H9 (cell line): ENCODE measurements around the gene METRNL. TPM values are rescaled to one million over a fixed set of nuclear protein-coding genes. Genes with fewer than 3 reads are reported as not detected.

Source experiments
- DNase-seq: peaks from one replicate; pipeline ENCODE4 v3.0.0-alpha.2; 2017
- H2AFZ ChIP-seq: one replicate; pipeline ENCODE4 v1.6.1; 2013; ENCODE audit warnings: mild to moderate bottlenecking, low read length, control low read depth, moderate library complexity
- H2AK5ac ChIP-seq: 2 replicates; pipeline ENCODE4 v1.6.1; 2013; ENCODE audit warnings: low read length, control low read depth, mixed read lengths; ENCODE audit not compliant: insufficient read length
- H2BK120ac ChIP-seq: one replicate; pipeline ENCODE4 v1.6.1; 2013; ENCODE audit warnings: low read depth, mild to moderate bottlenecking, low read length, control low read depth, inconsistent platforms; ENCODE audit not compliant: poor library complexity, severe bottlenecking
- H2BK12ac ChIP-seq: 2 replicates; pipeline ENCODE4 v1.6.1; 2013; ENCODE audit warnings: low read length, control low read depth, mixed read lengths, low read depth; ENCODE audit not compliant: insufficient read length
- H2BK15ac ChIP-seq: 2 replicates; pipeline ENCODE4 v1.6.1; 2013; ENCODE audit warnings: low read depth, low read length, control low read depth
- H2BK20ac ChIP-seq: one replicate; pipeline ENCODE4 v1.6.1; 2013; ENCODE audit warnings: low read depth, mild to moderate bottlenecking, low read length, control low read depth, inconsistent platforms; ENCODE audit not compliant: poor library complexity, severe bottlenecking
- H2BK5ac ChIP-seq: 2 replicates; pipeline ENCODE4 v1.6.1; 2013; ENCODE audit warnings: low read length, control low read depth, mixed read lengths; ENCODE audit not compliant: insufficient read length
- H3K14ac ChIP-seq: 2 replicates; pipeline ENCODE4 v1.6.1; 2013; ENCODE audit warnings: low read length, control low read depth; ENCODE audit not compliant: insufficient read depth
- H3K18ac ChIP-seq: 2 replicates; pipeline ENCODE4 v1.6.1; 2013; ENCODE audit warnings: low read depth, mild to moderate bottlenecking, mixed read lengths, low read length, control low read depth; ENCODE audit not compliant: insufficient read length
- H3K23ac ChIP-seq: 2 replicates; pipeline ENCODE4 v1.6.1; 2013; ENCODE audit warnings: low read length, control low read depth, mixed read lengths, low read depth; ENCODE audit not compliant: insufficient read length
- H3K23me2 ChIP-seq: 2 replicates; pipeline ENCODE4 v1.6.1; 2013; ENCODE audit warnings: low read depth, mild to moderate bottlenecking, mixed read lengths, low read length, control low read depth; ENCODE audit not compliant: insufficient read length, poor library complexity, severe bottlenecking
- H3K27ac ChIP-seq: 2 replicates; pipeline ENCODE4 v1.5.1; 2013; ENCODE audit warnings: low read length, control low read depth, mixed read lengths, low read depth; ENCODE audit not compliant: insufficient read length
- H3K27me3 ChIP-seq: 2 replicates; pipeline ENCODE4 v1.6.1; 2013; ENCODE audit warnings: low read length, control low read depth, inconsistent platforms; ENCODE audit not compliant: insufficient read depth
- H3K4ac ChIP-seq: 2 replicates; pipeline ENCODE4 v1.6.1; 2013; ENCODE audit warnings: low read depth, mild to moderate bottlenecking, control low read depth, inconsistent platforms, low read length, moderate library complexity
- H3K4me1 ChIP-seq: 2 replicates; pipeline ENCODE4 v1.6.1; 2013; ENCODE audit warnings: low read length, control low read depth, inconsistent platforms; ENCODE audit not compliant: insufficient read depth
- H3K4me2 ChIP-seq: 2 replicates; pipeline ENCODE4 v1.6.1; 2013; ENCODE audit warnings: low read length, control low read depth, mixed read lengths; ENCODE audit not compliant: insufficient read length, insufficient read depth
- H3K56ac ChIP-seq: 2 replicates; pipeline ENCODE4 v1.6.1; 2013; ENCODE audit warnings: low read depth, mild to moderate bottlenecking, mixed read lengths, low read length, control low read depth; ENCODE audit not compliant: insufficient read length
- H3K79me1 ChIP-seq: 2 replicates; pipeline ENCODE4 v1.6.1; 2013; ENCODE audit warnings: low read depth, mild to moderate bottlenecking, moderate library complexity, low read length, control low read depth, inconsistent platforms; ENCODE audit not compliant: insufficient read depth, poor library complexity, severe bottlenecking
- H3K79me2 ChIP-seq: 2 replicates; pipeline ENCODE4 v1.6.1; 2013; ENCODE audit warnings: low read length, control low read depth, inconsistent platforms; ENCODE audit not compliant: insufficient read depth
- H3K9ac ChIP-seq: 2 replicates; pipeline ENCODE4 v1.6.1; 2013; ENCODE audit warnings: low read length, control low read depth, mixed read lengths; ENCODE audit not compliant: insufficient read length; ENCODE audit errors: extremely low read depth
- H3K9me3 ChIP-seq: one replicate; pipeline ENCODE4 v1.6.1; 2013; ENCODE audit warnings: low read depth, low read length, inconsistent platforms; ENCODE audit not compliant: control insufficient read depth
- H3T11ph ChIP-seq: one replicate; pipeline ENCODE4 v1.6.1; 2013; ENCODE audit warnings: mild to moderate bottlenecking, low read length, control low read depth, inconsistent platforms
- H4K20me1 ChIP-seq: one replicate; pipeline ENCODE4 v1.6.1; 2013; ENCODE audit not compliant: control insufficient read depth, insufficient read length, insufficient read depth
- H4K5ac ChIP-seq: 2 replicates; pipeline ENCODE4 v1.6.1; 2013; ENCODE audit warnings: low read depth, mild to moderate bottlenecking, mixed read lengths, low read length, control low read depth; ENCODE audit not compliant: insufficient read length
- H4K8ac ChIP-seq: replicated peaks from 2 replicates; pipeline ENCODE4 v1.6.1; 2013; ENCODE audit warnings: low read length, control low read depth, mixed read lengths, low read depth; ENCODE audit not compliant: insufficient read length
- H4K91ac ChIP-seq: 2 replicates; pipeline ENCODE4 v1.6.1; 2013; ENCODE audit warnings: low read depth, mild to moderate bottlenecking, moderate library complexity, mixed read lengths, low read length, control low read depth; ENCODE audit not compliant: insufficient read length
- H3K27ac Mint-ChIP-seq, 3 experiments: 2 replicates in 2 of 3; 3 replicates in 1 of 3; pipeline ENCODE4 v1.8.0; 2020 to 2021; ENCODE audit warnings: mixed read lengths in 3 of 3, mild to moderate bottlenecking in 1 of 3, moderate library complexity in 1 of 3
- H3K27me3 Mint-ChIP-seq: 2 replicates; pipeline ENCODE4 v1.8.0; 2021; ENCODE audit warnings: low read depth, mild to moderate bottlenecking, moderate library complexity, mixed read lengths
- H3K36me3 Mint-ChIP-seq, 3 experiments: 2 replicates in 2 of 3; 3 replicates in 1 of 3; pipeline ENCODE4 v1.8.0; 2020 to 2021; ENCODE audit warnings: low read depth in 3 of 3, mixed read lengths in 3 of 3; ENCODE audit not compliant: insufficient read depth in 1 of 3
- H3K4me1 Mint-ChIP-seq, 2 experiments: 2 replicates each; pipeline ENCODE4 v1.8.0; 2020; ENCODE audit warnings: mixed read lengths in 2 of 2
- H3K4me3 Mint-ChIP-seq, 2 experiments: 2 replicates in 1 of 2; 3 replicates in 1 of 2; pipeline ENCODE4 v1.8.0; 2020 to 2021; ENCODE audit warnings: mild to moderate bottlenecking in 2 of 2, mixed read lengths in 2 of 2, moderate library complexity in 1 of 2
- H3K9me3 Mint-ChIP-seq, 2 experiments: 2 replicates in 1 of 2; 3 replicates in 1 of 2; pipeline ENCODE4 v1.8.0; 2020; ENCODE audit warnings: mild to moderate bottlenecking in 2 of 2, mixed read lengths in 2 of 2, moderate library complexity in 1 of 2
- whole genome bisulfite sequencing: extraction: QIAGEN DNeasy Blood & Tissue Kit; methylation state at CpG from one replicate; pipeline ENCODE4 v1.1.7; 2013; ENCODE audit warnings: missing lambda C conversion rate, low lambda C conversion rate, mixed read lengths; ENCODE audit not compliant: insufficient read length; ENCODE audit errors: extremely low coverage; 5-methylcytosine and 5-hydroxymethylcytosine counted together
- total RNA-seq: library from RNA; stranded (reverse); gene quantifications from 2 replicates; pipeline ENCODE4 v1.2.1, GENCODE V29; 2021
- TF ChIP-seq, protein P1 (sequence below): fragments of 200-600 bp; sonication (generic); conservative IDR thresholded peaks from 3 replicates; pipeline ENCODE4 v1.8.0; 2021; ENCODE audit warnings: antibody characterized with exemption, mild to moderate bottlenecking

Gene METRNL
- total RNA-seq, 1 experiment from 2014 or later = 21.4 TPM

- Mint-ChIP-seq H3K27me3 (peaks cover 42% of the 10 kb centered on the region), H3K4me3 (peak overlapping the region; percentile 54 to 76), H3K27ac (no peak overlapping the region), H3K36me3 (peaks cover 14 to 23% (median 22%) of the 10 kb centered on the region in 3 experiments; a peak in 6 of 7 replicates), H3K4me1 (peaks cover 31 to 38% of the 10 kb centered on the region in 2 experiments), H3K9me3 (no peaks in the 10 kb centered on the region; a peak in 1 of 5 replicates)
- Histone ChIP-seq H3K27ac (no peak overlapping the region), H4K5ac (no peak overlapping the region), H2AFZ (no peak overlapping the region), H3K4ac (no peak overlapping the region), H3K23ac (no peak overlapping the region), H2BK12ac (no peak overlapping the region), H2BK120ac (no peak overlapping the region), H2AK5ac (no peak overlapping the region), H3K23me2 (peaks cover 6% of the 10 kb centered on the region), H3K79me2 (no peaks in the 10 kb centered on the region; the same call in 1 of the 2 replicates), H2BK15ac (no peak overlapping the region), H3T11ph (no peak overlapping the region), H3K56ac (no peak overlapping the region), H3K9me3 (no peaks in the 10 kb centered on the region), H3K79me1 (no peaks in the 10 kb centered on the region), H3K27me3 (peaks cover 14% of the 10 kb centered on the region; the same call in 1 of the 2 replicates), H3K4me1 (peaks cover 11% of the 10 kb centered on the region; the same call in 1 of the 2 replicates), H3K4me2 (no peak overlapping the region), H4K8ac (no peak overlapping the region), H2BK20ac (no peak overlapping the region), H4K20me1 (no peaks in the 10 kb centered on the region), H3K9ac (no peak overlapping the region), H3K18ac (no peak overlapping the region), H4K91ac (no peak overlapping the region), H2BK5ac (no peak overlapping the region), H3K14ac (no peak overlapping the region; the same call in 1 of the 2 replicates)
- no peak for DNase-seq
- WGBS = no CpG with 5 or more reads among the region's 23 CpGs
- TF ChIP-seq, protein P1, sequence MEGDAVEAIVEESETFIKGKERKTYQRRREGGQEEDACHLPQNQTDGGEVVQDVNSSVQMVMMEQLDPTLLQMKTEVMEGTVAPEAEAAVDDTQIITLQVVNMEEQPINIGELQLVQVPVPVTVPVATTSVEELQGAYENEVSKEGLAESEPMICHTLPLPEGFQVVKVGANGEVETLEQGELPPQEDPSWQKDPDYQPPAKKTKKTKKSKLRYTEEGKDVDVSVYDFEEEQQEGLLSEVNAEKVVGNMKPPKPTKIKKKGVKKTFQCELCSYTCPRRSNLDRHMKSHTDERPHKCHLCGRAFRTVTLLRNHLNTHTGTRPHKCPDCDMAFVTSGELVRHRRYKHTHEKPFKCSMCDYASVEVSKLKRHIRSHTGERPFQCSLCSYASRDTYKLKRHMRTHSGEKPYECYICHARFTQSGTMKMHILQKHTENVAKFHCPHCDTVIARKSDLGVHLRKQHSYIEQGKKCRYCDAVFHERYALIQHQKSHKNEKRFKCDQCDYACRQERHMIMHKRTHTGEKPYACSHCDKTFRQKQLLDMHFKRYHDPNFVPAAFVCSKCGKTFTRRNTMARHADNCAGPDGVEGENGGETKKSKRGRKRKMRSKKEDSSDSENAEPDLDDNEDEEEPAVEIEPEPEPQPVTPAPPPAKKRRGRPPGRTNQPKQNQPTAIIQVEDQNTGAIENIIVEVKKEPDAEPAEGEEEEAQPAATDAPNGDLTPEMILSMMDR = no peak
These were observed 2.3 kb downstream of the METRNL start for GRCh38 chr17:83081684-83082201.
